ENCODE data around the gene PLEKHB1.
A peak's percentile ranks its signal among the peaks of the same experiment; 100 is the strongest.

PLEKHB1 gene

GRCh38 chr11:73648121-73648520 is 1.7 kb downstream of the PLEKHB1 start:
- no peak for DNase-seq (ENCODE audit: low read depth)

- DNase-seq (ENCODE audit: low read depth) = no peak
Observed at GRCh38 chr11:73648571-73649046, 2.2 kb downstream of the PLEKHB1 start.

GRCh38 chr11:73649206-73649605 is 2.8 kb downstream of the PLEKHB1 start:
- no peak for DNase-seq (ENCODE audit: low read depth)

GRCh38 chr11:73650400-73650799 is 4.0 kb downstream of the PLEKHB1 start:
- DNase-seq (ENCODE audit: low read depth) = no peak

- no peak for DNase-seq (ENCODE audit: low read depth)
Observed at GRCh38 chr11:73651252-73651651, 4.9 kb downstream of the PLEKHB1 start.

GRCh38 chr11:73651661-73652045 is 5.3 kb downstream of the PLEKHB1 start:
- DNase-seq (ENCODE audit: low read depth) = no peak

- DNase-seq (ENCODE audit: low read depth) = no peak
Observed at GRCh38 chr11:73652046-73652730, 5.8 kb downstream of the PLEKHB1 start.

GRCh38 chr11:73652856-73653559 is 6.6 kb downstream of the PLEKHB1 start:
- no peak for DNase-seq (ENCODE audit: low read depth)

GRCh38 chr11:73653996-73654395 is 7.6 kb downstream of the PLEKHB1 start:
- no peak for DNase-seq (ENCODE audit: low read depth)

GRCh38 chr11:73654482-73655021 is 8.2 kb downstream of the PLEKHB1 start:
- no peak for DNase-seq (ENCODE audit: low read depth)

- no peak for DNase-seq (ENCODE audit: low read depth)
Observed at GRCh38 chr11:73655686-73656085, 9.3 kb downstream of the PLEKHB1 start.

- no peak for DNase-seq (ENCODE audit: low read depth)
Observed at GRCh38 chr11:73656985-73657384, 10.6 kb downstream of the PLEKHB1 start.

GRCh38 chr11:73659961-73660360 is 13.6 kb downstream of the PLEKHB1 start:
- no peak for DNase-seq (ENCODE audit: low read depth)

GRCh38 chr11:73660497-73661034 is 14.2 kb downstream of the PLEKHB1 start:
- DNase-seq (ENCODE audit: low read depth) = no peak

- DNase-seq (ENCODE audit: low read depth) = peak; percentile 64
Observed at GRCh38 chr11:73661035-73661628, 14.8 kb downstream of the PLEKHB1 start.

- DNase-seq (ENCODE audit: low read depth) = no peak
Observed at GRCh38 chr11:73662445-73663157, 16.2 kb downstream of the PLEKHB1 start.

- no peak for DNase-seq (ENCODE audit: low read depth)
Observed at GRCh38 chr11:73663604-73664495, 17.5 kb downstream of the PLEKHB1 start.

- DNase-seq (ENCODE audit: low read depth) = no peak
Observed at GRCh38 chr11:73664877-73665276, 18.5 kb downstream of the PLEKHB1 start.

GRCh38 chr11:73667891-73668290 is 21.5 kb downstream of the PLEKHB1 start:
- DNase-seq (ENCODE audit: low read depth) = no peak

GRCh38 chr11:73670808-73671207 is 24.4 kb downstream of the PLEKHB1 start:
- DNase-seq (ENCODE audit: low read depth) = no peak

- DNase-seq (ENCODE audit: low read depth) = no peak
Observed at GRCh38 chr11:73671701-73672100, 25.3 kb downstream of the PLEKHB1 start.
